ENCODE results near the gene PGRMC1. TPM values are rescaled to one million over a fixed set of nuclear protein-coding genes. Genes with fewer than 3 reads are reported as not detected.

The PGRMC1 gene
- total RNA-seq, 1 experiment from 2014 or later = 126 TPM

GRCh38 chrX:119240356-119240755, 4.3 kb downstream of the PGRMC1 start:
- intact Hi-C loops (cut with micrococcal nuclease; ENCODE audit: unreplicated experiment) = no loop called here
- Mint-ChIP-seq H3K9me3 (ENCODE audit: low read depth, unreplicated experiment) (no peaks in the 10 kb centered on the region), H3K4me3 (ENCODE audit: low read depth, unreplicated experiment) (no peak overlapping the region), H3K36me3 (ENCODE audit: insufficient read depth, unreplicated experiment) (peaks cover 43% of the 10 kb centered on the region), H3K27ac (ENCODE audit: unreplicated experiment) (no peak overlapping the region), H3K27me3 (ENCODE audit: unreplicated experiment) (peaks cover 8% of the 10 kb centered on the region), H3K4me1 (ENCODE audit: low read depth, unreplicated experiment) (peaks cover 38% of the 10 kb centered on the region)
- DNase-seq = no peak
- no TSS peak for BruUV-seq (replicated peaks)
- TF ChIP-seq CTCF (IDR thresholded peaks at IDR 0.05; ENCODE audit: unreplicated experiment) = no peak
- CTCF ChIA-PET = no interaction called here

GRCh38 chrX:119247702-119248101, 11.6 kb downstream of the PGRMC1 start:
- no peaks in the 10 kb centered on the region for H3K9me3 Mint-ChIP-seq (ENCODE audit: low read depth, unreplicated experiment)
- intact Hi-C loops (cut with micrococcal nuclease; ENCODE audit: unreplicated experiment) = no loop called here

GRCh38 chrX:119249891-119250290, 13.8 kb downstream of the PGRMC1 start:
- TF ChIP-seq CTCF (IDR thresholded peaks at IDR 0.05; ENCODE audit: unreplicated experiment) = no peak
- Mint-ChIP-seq H3K36me3 (ENCODE audit: insufficient read depth, unreplicated experiment) (no peaks in the 10 kb centered on the region), H3K27me3 (ENCODE audit: unreplicated experiment) (no peaks in the 10 kb centered on the region), H3K4me1 (ENCODE audit: low read depth, unreplicated experiment) (no peaks in the 10 kb centered on the region), H3K4me3 (ENCODE audit: low read depth, unreplicated experiment) (no peak overlapping the region), H3K9me3 (ENCODE audit: low read depth, unreplicated experiment) (no peaks in the 10 kb centered on the region), H3K27ac (ENCODE audit: unreplicated experiment) (no peak overlapping the region)
- intact Hi-C loops (cut with micrococcal nuclease; ENCODE audit: unreplicated experiment) = no loop called here
- CTCF ChIA-PET = no interaction called here
- no peak for DNase-seq
- no TSS peak for BruUV-seq (replicated peaks)

More at GRCh38 chrX:119247702-119248101, 11.6 kb downstream of the PGRMC1 start:
- CTCF ChIA-PET = interaction anchor here (0.7 kb wide), 1 partner anchor 244 kb away, joined by 6 read pairs; no protein-coding TSS in a partner anchor
- H3K4me3 Mint-ChIP-seq (ENCODE audit: low read depth, unreplicated experiment) = no peak overlapping the region
- no peak for TF ChIP-seq CTCF (IDR thresholded peaks at IDR 0.05; ENCODE audit: unreplicated experiment)
- no peaks in the 10 kb centered on the region for H3K4me1 Mint-ChIP-seq (ENCODE audit: low read depth, unreplicated experiment)
- no peaks in the 10 kb centered on the region for H3K27me3 Mint-ChIP-seq (ENCODE audit: unreplicated experiment)
- no peak for DNase-seq
- BruUV-seq (replicated peaks) = no TSS peak
- H3K36me3 Mint-ChIP-seq (ENCODE audit: insufficient read depth, unreplicated experiment) = peaks cover 10% of the 10 kb centered on the region
- H3K27ac Mint-ChIP-seq (ENCODE audit: unreplicated experiment) = no peak overlapping the region

GRCh38 chrX:119251386-119251785, 15.3 kb downstream of the PGRMC1 start:
- H3K4me1 Mint-ChIP-seq (ENCODE audit: low read depth, unreplicated experiment) = no peaks in the 10 kb centered on the region
- no TSS peak for BruUV-seq (replicated peaks)
- peaks cover 1% of the 10 kb centered on the region for H3K27me3 Mint-ChIP-seq (ENCODE audit: unreplicated experiment)
- H3K36me3 Mint-ChIP-seq (ENCODE audit: insufficient read depth, unreplicated experiment) = no peaks in the 10 kb centered on the region
- H3K4me3 Mint-ChIP-seq (ENCODE audit: low read depth, unreplicated experiment) = no peak overlapping the region
- CTCF ChIA-PET = no interaction called here
- DNase-seq = no peak
- no peaks in the 10 kb centered on the region for H3K9me3 Mint-ChIP-seq (ENCODE audit: low read depth, unreplicated experiment)
- no peak for TF ChIP-seq CTCF (IDR thresholded peaks at IDR 0.05; ENCODE audit: unreplicated experiment)
- no peak overlapping the region for H3K27ac Mint-ChIP-seq (ENCODE audit: unreplicated experiment)
- intact Hi-C loops (cut with micrococcal nuclease; ENCODE audit: unreplicated experiment) = no loop called here

Measured in Calu3 (cell line).